Kidney capillary endothelial cell (primary cell): ENCODE measurements around the gene GAS7.

Source experiments
- DNase-seq: peaks from one replicate; pipeline ENCODE4 v3.0.0-alpha.2; 2018; ENCODE audit warnings: low spot score

The GAS7 gene

DNA sequence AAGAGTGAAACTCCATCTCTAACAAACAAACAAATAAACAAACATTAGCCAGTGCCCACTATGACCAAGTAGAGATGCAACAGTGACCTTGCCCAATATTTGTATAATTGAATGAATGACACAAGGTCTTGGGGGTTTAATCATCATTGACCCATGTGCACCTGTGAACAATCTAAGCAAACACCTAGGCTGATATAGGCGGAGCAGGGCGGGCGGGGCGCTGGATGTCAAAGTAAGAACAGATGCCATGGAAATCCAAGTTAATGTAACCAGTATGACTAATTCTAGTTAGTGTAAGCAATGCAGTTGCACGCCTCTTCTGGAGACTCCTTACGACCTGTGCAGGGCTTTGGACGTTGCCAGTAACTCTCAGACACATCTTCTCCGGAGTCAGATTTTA lies 310.9 kb downstream of the GAS7 start:
- DNase-seq, result no peak

DNA sequence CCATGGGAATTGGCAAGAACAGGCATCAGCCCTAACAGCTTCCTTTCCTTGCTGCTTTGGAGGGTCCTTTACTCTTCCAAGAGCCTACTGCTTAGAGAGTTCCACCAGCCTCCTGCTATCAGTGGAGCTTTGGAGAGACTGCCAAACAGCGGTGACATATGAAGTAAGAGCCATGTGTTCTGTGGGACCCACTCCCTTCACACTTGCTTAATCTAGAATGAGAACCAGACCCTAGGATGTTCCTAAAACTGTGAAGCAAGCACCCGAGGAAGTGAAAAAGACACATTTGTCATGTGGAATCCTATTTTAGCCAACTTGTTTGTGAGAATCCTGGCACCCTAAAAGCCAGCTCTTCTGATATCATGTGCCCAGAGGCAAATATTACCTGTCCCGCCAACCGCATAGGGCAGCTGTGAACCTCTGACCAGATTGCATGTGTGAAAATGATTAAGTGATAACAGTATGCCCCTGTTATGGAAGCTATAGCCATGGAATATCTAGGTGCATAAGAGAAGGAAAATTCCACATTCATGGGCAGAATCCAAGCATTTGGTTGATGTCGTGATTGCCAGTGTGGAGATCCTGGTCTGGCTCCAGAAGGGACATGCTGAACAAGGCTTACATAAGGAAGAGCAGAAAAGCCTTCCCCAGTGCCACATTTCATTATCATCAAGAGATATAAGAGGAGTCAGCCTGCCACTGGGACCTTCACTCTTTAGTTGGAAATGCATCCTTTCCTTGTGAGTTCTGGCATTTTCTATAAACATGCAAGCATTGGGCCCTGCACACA lies 312.1 kb downstream of the GAS7 start:
- no peak for DNase-seq

- no peak for DNase-seq
Measured at GRCh38 chr17:9883451-9883850, 315.0 kb downstream of the GAS7 start.

DNA sequence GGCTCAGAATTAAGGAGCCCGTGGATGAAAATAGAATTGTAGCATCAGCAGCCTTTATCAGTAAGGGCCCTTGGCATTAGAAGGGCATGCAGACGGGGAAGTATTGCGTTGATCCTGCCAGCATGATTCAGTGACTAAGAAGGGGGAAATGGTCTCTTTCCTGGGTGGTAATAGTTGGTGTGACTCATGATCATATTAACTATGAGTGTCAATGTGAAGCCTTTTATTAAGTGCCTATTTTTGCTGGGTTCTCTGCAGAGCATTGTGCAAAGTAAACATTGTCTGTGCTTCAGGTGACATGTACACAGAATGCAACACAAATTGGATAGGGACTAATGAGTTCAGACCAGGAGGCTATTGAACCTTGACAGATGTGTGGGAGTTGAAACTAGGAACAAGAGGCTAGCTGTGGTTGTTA lies 317.8 kb downstream of the GAS7 start:
- DNase-seq, result no peak

- DNase-seq, result no peak
Measured at GRCh38 chr17:9878786-9879525, 319.4 kb downstream of the GAS7 start.

DNA sequence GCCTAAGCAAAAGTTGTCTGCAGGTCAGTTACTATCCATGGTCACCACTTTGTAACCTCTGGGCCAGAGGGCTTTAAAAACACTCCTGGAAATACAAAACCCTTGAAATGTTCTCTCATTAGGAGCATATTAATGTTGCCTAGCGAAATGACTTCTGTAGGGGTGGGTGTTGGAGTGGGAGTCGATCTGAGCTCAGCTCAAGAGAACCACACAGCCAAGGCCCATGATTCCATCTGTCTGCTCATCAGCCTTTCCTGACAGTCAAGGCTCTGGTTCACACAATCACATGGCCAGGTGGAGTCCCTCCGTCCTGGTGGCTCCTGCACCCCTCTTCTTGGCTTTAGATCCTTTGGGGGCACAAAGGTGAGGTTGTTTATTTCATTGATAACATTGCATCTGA lies 320.1 kb downstream of the GAS7 start:
- no peak for DNase-seq

DNA sequence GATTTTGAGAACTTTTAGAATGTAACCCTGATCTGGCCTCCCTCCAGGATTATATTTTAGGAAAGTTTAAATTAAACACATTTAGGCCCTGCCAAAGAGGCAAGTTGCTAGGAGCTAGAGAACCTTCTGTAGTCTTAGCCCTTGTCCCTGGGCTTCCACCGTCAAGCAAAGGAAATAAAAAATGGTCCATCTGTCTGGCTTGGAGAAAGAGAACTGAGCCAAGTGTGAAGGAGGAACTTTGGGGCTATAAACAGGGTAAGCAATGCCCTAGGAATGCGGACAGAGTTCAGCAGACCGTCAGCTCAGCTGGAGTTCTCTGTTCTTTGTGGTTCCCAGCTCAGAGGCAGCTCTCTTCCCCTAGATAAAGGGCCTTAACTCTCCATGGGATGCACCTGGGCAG lies 323.0 kb downstream of the GAS7 start:
- DNase-seq, result no peak

DNA sequence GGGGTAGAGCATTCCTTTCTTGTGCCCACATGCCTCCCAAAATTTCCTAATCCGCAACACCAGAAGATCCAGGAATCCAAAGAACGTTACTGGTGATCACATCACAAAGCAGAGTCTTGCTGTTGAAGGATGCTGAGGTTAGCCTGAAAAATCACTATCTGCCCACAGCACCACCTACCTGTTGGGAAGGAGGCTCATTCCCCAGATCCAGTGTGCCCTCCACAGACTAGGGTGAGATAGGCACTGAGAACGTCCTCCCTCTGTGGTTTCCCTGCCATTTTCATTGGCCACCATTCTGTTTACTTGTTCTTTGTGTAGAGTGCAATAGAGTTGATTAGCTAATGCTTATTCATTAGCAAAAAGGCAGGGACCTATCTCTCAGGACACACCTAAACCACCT lies 323.7 kb downstream of the GAS7 start:
- no peak for DNase-seq

- DNase-seq, result no peak
Measured at GRCh38 chr17:9872852-9873251, 325.6 kb downstream of the GAS7 start.

DNA sequence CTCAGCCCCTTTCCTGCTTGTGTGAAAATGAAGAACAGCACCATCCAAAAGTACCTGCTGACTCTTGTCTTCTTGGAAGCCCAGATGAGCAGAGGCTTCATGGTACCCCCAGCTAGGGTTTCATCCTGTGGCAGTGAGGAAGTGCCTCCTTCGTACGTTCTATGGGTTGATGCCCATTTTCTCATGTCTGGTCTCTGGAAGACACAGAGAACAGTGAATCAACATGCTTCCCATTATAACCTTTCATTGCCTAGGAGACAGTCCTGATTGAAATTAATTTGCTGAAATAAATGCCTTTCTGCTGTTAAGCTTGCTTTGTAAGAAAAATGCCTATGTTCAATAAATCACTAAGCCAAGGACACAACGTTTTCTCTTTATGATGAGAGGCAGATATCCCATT lies 329.9 kb downstream of the GAS7 start:
- DNase-seq, result no peak

GRCh38 chr17:9865586-9865985 lies 332.8 kb downstream of the GAS7 start:
- no peak for DNase-seq

GRCh38 chr17:9862949-9863348 lies 335.5 kb downstream of the GAS7 start:
- DNase-seq, result no peak

GRCh38 chr17:9862220-9862619 lies 336.2 kb downstream of the GAS7 start:
- DNase-seq, result no peak

DNA sequence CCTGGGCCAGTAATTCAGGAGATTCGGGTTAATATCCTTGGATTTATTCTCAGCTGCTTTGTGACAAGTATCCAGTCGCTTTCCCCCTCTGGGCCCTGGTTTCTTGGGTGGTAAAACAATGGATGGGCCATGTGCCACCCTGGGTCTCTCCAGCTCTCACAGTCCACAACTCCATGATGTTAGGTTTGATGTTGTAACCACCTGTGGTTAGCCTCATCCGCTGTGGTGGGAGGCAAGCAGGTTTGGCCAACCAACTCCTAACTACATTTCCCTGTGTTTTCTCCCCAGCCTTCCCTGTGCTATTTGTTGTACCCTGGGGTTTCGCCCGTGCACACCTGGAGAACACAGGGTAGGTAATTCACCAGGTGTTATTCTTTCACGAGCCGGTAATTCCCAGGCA lies 337.6 kb downstream of the GAS7 start:
- DNase-seq, result no peak
